OCI-LY7 (cell line): ENCODE measurements around the gene OARD1.

Experiments used
- CTCF ChIP-seq: fragments of 200-600 bp; sonication (generic); conservative IDR thresholded peaks from 2 replicates; pipeline ENCODE4 v1.5.1; 2014; ENCODE audit warnings: mild to moderate bottlenecking, antibody characterized with exemption, low read length, moderate library complexity, mixed read lengths
- EZH2phosphoT487 ChIP-seq: fragments of 200-600 bp; sonication (generic); IDR thresholded peaks from 2 replicates; pipeline ENCODE4 v1.6.1; 2018; ENCODE audit warnings: low read depth, borderline replicate concordance, mild to moderate bottlenecking, mixed run types, antibody characterized with exemption, low read length, moderate library complexity, mixed read lengths

GRCh38 chr6:41039060-41039998 is 32.8 kb downstream of the OARD1 start, which contains the start of gene UNC5CL:
- peak; percentile 94 for TF ChIP-seq CTCF
- TF ChIP-seq EZH2phosphoT487: no peak
